Measurements from ENCODE around the gene CXorf38. TPM values are rescaled to one million over a fixed set of nuclear protein-coding genes. Genes with fewer than 3 reads are reported as not detected.

CXorf38 gene
- polyA plus RNA-seq: 1 to 10 TPM; 4.0 to 4.6 TPM

GRCh38 chrX:40647307-40648197 lies at the start of gene CXorf38:
TSS of gene CXorf38 (minus strand) at chrX:40647561. CDS start at chrX:40647520, 41 bp downstream.
- no peaks in the 10 kb centered on the region for H3K4me1 ChIP-seq (ENCODE audit: control insufficient read depth in 2 of 2, insufficient read depth in 2 of 2, low read length in 1 of 2)
- H3K9me3 ChIP-seq (ENCODE audit: control insufficient read depth in 2 of 2, insufficient read depth in 1 of 2, low read depth in 1 of 2, low read length in 1 of 2): no peaks in the 10 kb centered on the region
- H3K27ac ChIP-seq (ENCODE audit: low read depth in 2 of 2, low read length in 1 of 2): peak within 1 kb of the TSS; percentile 82 to 85
- 1 to 3% methylated on average over 66 of the region's 66 CpGs for WGBS, 2 donors
- H3K4me3 ChIP-seq (ENCODE audit: low read depth in 1 of 2, low read length in 2 of 2): peak within 1 kb of the TSS; percentile 78 to 87
- no peaks in the 10 kb centered on the region for H3K36me3 ChIP-seq (ENCODE audit: control insufficient read depth in 2 of 2, insufficient read depth in 2 of 2, low read length in 1 of 2)
- no peaks in the 10 kb centered on the region for H3K27me3 ChIP-seq (ENCODE audit: control insufficient read depth in 1 of 2, insufficient read depth in 2 of 2, low read length in 2 of 2)

GRCh38 chrX:40694802-40695201 lies 47.4 kb upstream of the CXorf38 start:
- 85 to 94% methylated on average over 1 of the region's 1 CpG for WGBS, 2 donors
- Histone ChIP-seq H3K27ac (ENCODE audit: low read depth in 2 of 2, low read length in 1 of 2) (no peak overlapping the region), H3K36me3 (ENCODE audit: control insufficient read depth in 2 of 2, insufficient read depth in 2 of 2, low read length in 1 of 2) (peaks cover 0 to 2% of the 10 kb centered on the region in 2 donors), H3K4me3 (ENCODE audit: low read depth in 1 of 2, low read length in 2 of 2) (no peak overlapping the region), H3K9me3 (ENCODE audit: control insufficient read depth in 2 of 2, insufficient read depth in 1 of 2, low read depth in 1 of 2, low read length in 1 of 2) (no peaks in the 10 kb centered on the region), H3K4me1 (ENCODE audit: control insufficient read depth in 2 of 2, insufficient read depth in 2 of 2, low read length in 1 of 2) (no peaks in the 10 kb centered on the region), H3K27me3 (ENCODE audit: control insufficient read depth in 1 of 2, insufficient read depth in 2 of 2, low read length in 2 of 2) (peaks cover 0 to 4% of the 10 kb centered on the region in 2 donors)

GRCh38 chrX:40688929-40689328 lies 41.6 kb upstream of the CXorf38 start:
- H3K9me3 ChIP-seq (ENCODE audit: control insufficient read depth in 2 of 2, insufficient read depth in 1 of 2, low read depth in 1 of 2, low read length in 1 of 2): no peaks in the 10 kb centered on the region
- H3K4me1 ChIP-seq (ENCODE audit: control insufficient read depth in 2 of 2, insufficient read depth in 2 of 2, low read length in 1 of 2): no peaks in the 10 kb centered on the region
- H3K27me3 ChIP-seq (ENCODE audit: control insufficient read depth in 1 of 2, insufficient read depth in 2 of 2, low read length in 2 of 2): peaks cover 0 to 6% of the 10 kb centered on the region in 2 donors
- no peak overlapping the region for H3K27ac ChIP-seq (ENCODE audit: low read depth in 2 of 2, low read length in 1 of 2)
- H3K4me3 ChIP-seq (ENCODE audit: low read depth in 1 of 2, low read length in 2 of 2): no peak overlapping the region
- peaks cover 0 to 2% of the 10 kb centered on the region in 2 donors for H3K36me3 ChIP-seq (ENCODE audit: control insufficient read depth in 2 of 2, insufficient read depth in 2 of 2, low read length in 1 of 2)

GRCh38 chrX:40687169-40687568 lies 39.8 kb upstream of the CXorf38 start:
- H3K4me3 ChIP-seq (ENCODE audit: low read depth in 1 of 2, low read length in 2 of 2): no peak overlapping the region
- H3K27ac ChIP-seq (ENCODE audit: low read depth in 2 of 2, low read length in 1 of 2): no peak overlapping the region
- 91 to 93% methylated on average over 3 of the region's 3 CpGs for WGBS, 2 donors
- H3K9me3 ChIP-seq (ENCODE audit: control insufficient read depth in 2 of 2, insufficient read depth in 1 of 2, low read depth in 1 of 2, low read length in 1 of 2): no peaks in the 10 kb centered on the region
- no peaks in the 10 kb centered on the region for H3K36me3 ChIP-seq (ENCODE audit: control insufficient read depth in 2 of 2, insufficient read depth in 2 of 2, low read length in 1 of 2)
- peaks cover 0 to 6% of the 10 kb centered on the region in 2 donors for H3K27me3 ChIP-seq (ENCODE audit: control insufficient read depth in 1 of 2, insufficient read depth in 2 of 2, low read length in 2 of 2)
- no peaks in the 10 kb centered on the region for H3K4me1 ChIP-seq (ENCODE audit: control insufficient read depth in 2 of 2, insufficient read depth in 2 of 2, low read length in 1 of 2)

GRCh38 chrX:40685362-40685918 lies 38.1 kb upstream of the CXorf38 start:
- Histone ChIP-seq H3K36me3 (ENCODE audit: control insufficient read depth in 2 of 2, insufficient read depth in 2 of 2, low read length in 1 of 2) (no peaks in the 10 kb centered on the region), H3K4me3 (ENCODE audit: low read depth in 1 of 2, low read length in 2 of 2) (no peak overlapping the region), H3K27me3 (ENCODE audit: control insufficient read depth in 1 of 2, insufficient read depth in 2 of 2, low read length in 2 of 2) (peaks cover 0 to 6% of the 10 kb centered on the region in 2 donors), H3K27ac (ENCODE audit: low read depth in 2 of 2, low read length in 1 of 2) (no peak overlapping the region), H3K4me1 (ENCODE audit: control insufficient read depth in 2 of 2, insufficient read depth in 2 of 2, low read length in 1 of 2) (no peaks in the 10 kb centered on the region), H3K9me3 (ENCODE audit: control insufficient read depth in 2 of 2, insufficient read depth in 1 of 2, low read depth in 1 of 2, low read length in 1 of 2) (no peaks in the 10 kb centered on the region)
- 56 to 58% methylated on average over 4 of the region's 4 CpGs for WGBS, 2 donors

- H3K4me3 ChIP-seq (ENCODE audit: low read depth in 1 of 2, low read length in 2 of 2): no peak overlapping the region
- peaks cover 0 to 6% of the 10 kb centered on the region in 2 donors for H3K27me3 ChIP-seq (ENCODE audit: control insufficient read depth in 1 of 2, insufficient read depth in 2 of 2, low read length in 2 of 2)
- H3K36me3 ChIP-seq (ENCODE audit: control insufficient read depth in 2 of 2, insufficient read depth in 2 of 2, low read length in 1 of 2): peaks cover 0 to 3% of the 10 kb centered on the region in 2 donors
- no peak overlapping the region for H3K27ac ChIP-seq (ENCODE audit: low read depth in 2 of 2, low read length in 1 of 2)
- 92 to 95% methylated on average over 1 of the region's 1 CpG for WGBS, 2 donors
- H3K4me1 ChIP-seq (ENCODE audit: control insufficient read depth in 2 of 2, insufficient read depth in 2 of 2, low read length in 1 of 2): no peaks in the 10 kb centered on the region
- H3K9me3 ChIP-seq (ENCODE audit: control insufficient read depth in 2 of 2, insufficient read depth in 1 of 2, low read depth in 1 of 2, low read length in 1 of 2): no peaks in the 10 kb centered on the region
Measured at GRCh38 chrX:40684092-40684491, 36.7 kb upstream of the CXorf38 start.

- no peak overlapping the region for H3K4me3 ChIP-seq (ENCODE audit: low read depth in 1 of 2, low read length in 2 of 2)
- H3K9me3 ChIP-seq (ENCODE audit: control insufficient read depth in 2 of 2, insufficient read depth in 1 of 2, low read depth in 1 of 2, low read length in 1 of 2): no peaks in the 10 kb centered on the region
- peaks cover 0 to 6% of the 10 kb centered on the region in 2 donors for H3K27me3 ChIP-seq (ENCODE audit: control insufficient read depth in 1 of 2, insufficient read depth in 2 of 2, low read length in 2 of 2)
- peaks cover 0 to 3% of the 10 kb centered on the region in 2 donors for H3K36me3 ChIP-seq (ENCODE audit: control insufficient read depth in 2 of 2, insufficient read depth in 2 of 2, low read length in 1 of 2)
- H3K4me1 ChIP-seq (ENCODE audit: control insufficient read depth in 2 of 2, insufficient read depth in 2 of 2, low read length in 1 of 2): no peaks in the 10 kb centered on the region
- WGBS, 2 donors: 92 to 93% methylated on average over 3 of the region's 3 CpGs
- no peak overlapping the region for H3K27ac ChIP-seq (ENCODE audit: low read depth in 2 of 2, low read length in 1 of 2)
Measured at GRCh38 chrX:40683245-40683644, 35.9 kb upstream of the CXorf38 start.

GRCh38 chrX:40671126-40671525 lies 23.8 kb upstream of the CXorf38 start:
- Histone ChIP-seq H3K4me1 (ENCODE audit: control insufficient read depth in 2 of 2, insufficient read depth in 2 of 2, low read length in 1 of 2) (no peaks in the 10 kb centered on the region), H3K27ac (ENCODE audit: low read depth in 2 of 2, low read length in 1 of 2) (no peak overlapping the region), H3K9me3 (ENCODE audit: control insufficient read depth in 2 of 2, insufficient read depth in 1 of 2, low read depth in 1 of 2, low read length in 1 of 2) (no peaks in the 10 kb centered on the region), H3K4me3 (ENCODE audit: low read depth in 1 of 2, low read length in 2 of 2) (no peak overlapping the region), H3K36me3 (ENCODE audit: control insufficient read depth in 2 of 2, insufficient read depth in 2 of 2, low read length in 1 of 2) (peaks cover 7 to 9% of the 10 kb centered on the region in 2 donors), H3K27me3 (ENCODE audit: control insufficient read depth in 1 of 2, insufficient read depth in 2 of 2, low read length in 2 of 2) (no peaks in the 10 kb centered on the region)
- WGBS, 2 donors: 49 to 60% methylated on average over 6 of the region's 6 CpGs

GRCh38 chrX:40663880-40664630 lies 16.7 kb upstream of the CXorf38 start:
- WGBS, 2 donors: 54 to 69% methylated on average over 6 of the region's 6 CpGs
- Histone ChIP-seq H3K27ac (ENCODE audit: low read depth in 2 of 2, low read length in 1 of 2) (no peak overlapping the region), H3K4me3 (ENCODE audit: low read depth in 1 of 2, low read length in 2 of 2) (no peak overlapping the region), H3K4me1 (ENCODE audit: control insufficient read depth in 2 of 2, insufficient read depth in 2 of 2, low read length in 1 of 2) (no peaks in the 10 kb centered on the region), H3K36me3 (ENCODE audit: control insufficient read depth in 2 of 2, insufficient read depth in 2 of 2, low read length in 1 of 2) (peaks cover 2 to 14% of the 10 kb centered on the region in 2 donors), H3K27me3 (ENCODE audit: control insufficient read depth in 1 of 2, insufficient read depth in 2 of 2, low read length in 2 of 2) (no peaks in the 10 kb centered on the region), H3K9me3 (ENCODE audit: control insufficient read depth in 2 of 2, insufficient read depth in 1 of 2, low read depth in 1 of 2, low read length in 1 of 2) (no peaks in the 10 kb centered on the region)

All from esophagus (tissue), 2 donors.